Uterus (tissue), 4 donors: Measurements from ENCODE around the gene BRK1. TPM values are rescaled to one million over a fixed set of nuclear protein-coding genes. Genes with fewer than 3 reads are reported as not detected.
"Not testable (repeated sequence)": the region's sequence is repeated elsewhere in the genome, so short reads cannot be mapped to it uniquely, and the experiment has no call there.

Source experiments
- DNase-seq, 2 donors: peaks; one replicate each; pipeline ENCODE4 v3.0.0-alpha.2; 2019 to 2020
- H3K27ac ChIP-seq, 2 donors: fragments of 200-600 bp; sonication (generic); 1 replicate in 1 of 2; 2 replicates in 1 of 2; pipeline ENCODE4 v1.5.1; 2016 to 2018
- H3K27me3 ChIP-seq, 2 donors: fragments of 200-600 bp; sonication (generic); one replicate each; pipeline ENCODE4 v1.5.1; 2018 to 2019; ENCODE audit warnings: control low read depth in 1 of 2
- H3K36me3 ChIP-seq, 2 donors: fragments of 200-600 bp; sonication (generic); one replicate each; pipeline ENCODE4 v1.5.1; 2019; ENCODE audit warnings: control low read depth in 1 of 2
- H3K4me1 ChIP-seq, 2 donors: fragments of 200-600 bp; sonication (generic); one replicate each; pipeline ENCODE4 v1.5.1; 2018 to 2019; ENCODE audit warnings: control low read depth in 1 of 2
- H3K4me3 ChIP-seq, 2 donors: fragments of 200-600 bp; sonication (generic); 1 replicate in 1 of 2; 2 replicates in 1 of 2; pipeline ENCODE4 v1.5.1; 2018 to 2019; ENCODE audit warnings: mild to moderate bottlenecking in 1 of 2
- H3K9me3 ChIP-seq, 2 donors: fragments of 200-600 bp; sonication (generic); one replicate each; pipeline ENCODE4 v1.5.1; 2019; ENCODE audit warnings: control low read depth in 1 of 2
- POLR2A ChIP-seq, 2 donors: fragments of 450-650 bp; IDR thresholded peaks; one replicate each; pipeline ENCODE4 v1.6.1; 2016; ENCODE audit warnings: antibody characterized with exemption in 2 of 2, mild to moderate bottlenecking in 1 of 2, moderate library complexity in 1 of 2
- intact Hi-C: fragments of 100-400 bp; cut with DNase I; formaldehyde crosslinking; loops from one replicate; pipeline ENCODE4 v1.15.1; 2023; ENCODE audit warnings: low total_unique reads
- total RNA-seq, 4 donors: library from RNA; depleted of rRNA in 3 of 4; stranded (reverse); fragments of >200 nt in 3 of 4; gene quantifications; one replicate each; pipeline versions ENCODE4 v1.1.0 to v1.2.4, GENCODE V29; 2014 to 2023
- TF ChIP-seq, protein P1 (sequence below), 4 experiments: fragments of 200-600 bp in 2 of 4; fragments of 450-650 bp in 2 of 4; sonication (generic) in 2 of 4; IDR thresholded peaks; one replicate each; pipeline ENCODE4 v1.5.1; 2016 to 2019; ENCODE audit warnings: antibody characterized with exemption in 4 of 4, mild to moderate bottlenecking in 2 of 4, moderate library complexity in 1 of 4
- donor health status: DM: yes; HTN: yes; CAD: no.

Gene BRK1
- total RNA-seq, 4 donors from 2014 or later: 89.1 to 145 (median 117) TPM

DNA sequence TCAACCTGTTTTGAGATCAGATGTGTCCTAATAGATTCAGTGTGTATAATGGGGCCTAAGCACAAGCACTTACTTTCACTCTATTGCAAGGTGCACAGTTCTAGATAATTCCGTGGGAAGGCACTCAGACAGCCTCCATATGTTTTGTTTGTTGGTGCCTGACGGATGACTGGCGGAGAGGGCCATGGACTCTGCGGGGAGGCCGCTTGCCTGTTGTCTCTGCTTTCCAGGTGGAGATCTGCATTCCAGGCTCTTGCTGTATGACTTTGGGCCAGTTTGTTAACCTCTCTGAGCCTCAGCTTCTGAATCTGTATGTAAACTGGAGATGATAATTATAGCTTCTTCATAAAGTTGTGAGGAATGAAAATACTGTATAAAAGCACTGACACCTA lies 50.7 kb downstream of the BRK1 start:
- no peaks in the 10 kb centered on the region for H3K27me3 ChIP-seq
- no peak for TF ChIP-seq POLR2A (IDR thresholded peaks at IDR 0.05)
- TF ChIP-seq, protein P1, sequence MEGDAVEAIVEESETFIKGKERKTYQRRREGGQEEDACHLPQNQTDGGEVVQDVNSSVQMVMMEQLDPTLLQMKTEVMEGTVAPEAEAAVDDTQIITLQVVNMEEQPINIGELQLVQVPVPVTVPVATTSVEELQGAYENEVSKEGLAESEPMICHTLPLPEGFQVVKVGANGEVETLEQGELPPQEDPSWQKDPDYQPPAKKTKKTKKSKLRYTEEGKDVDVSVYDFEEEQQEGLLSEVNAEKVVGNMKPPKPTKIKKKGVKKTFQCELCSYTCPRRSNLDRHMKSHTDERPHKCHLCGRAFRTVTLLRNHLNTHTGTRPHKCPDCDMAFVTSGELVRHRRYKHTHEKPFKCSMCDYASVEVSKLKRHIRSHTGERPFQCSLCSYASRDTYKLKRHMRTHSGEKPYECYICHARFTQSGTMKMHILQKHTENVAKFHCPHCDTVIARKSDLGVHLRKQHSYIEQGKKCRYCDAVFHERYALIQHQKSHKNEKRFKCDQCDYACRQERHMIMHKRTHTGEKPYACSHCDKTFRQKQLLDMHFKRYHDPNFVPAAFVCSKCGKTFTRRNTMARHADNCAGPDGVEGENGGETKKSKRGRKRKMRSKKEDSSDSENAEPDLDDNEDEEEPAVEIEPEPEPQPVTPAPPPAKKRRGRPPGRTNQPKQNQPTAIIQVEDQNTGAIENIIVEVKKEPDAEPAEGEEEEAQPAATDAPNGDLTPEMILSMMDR (IDR thresholded peaks at IDR 0.05): no peak
- H3K27ac ChIP-seq: no peak overlapping the region
- no peaks in the 10 kb centered on the region for H3K9me3 ChIP-seq
- no peak for DNase-seq
- intact Hi-C loops: loop anchor here (10.0 kb wide), 1 partner anchor 49 kb away; no protein-coding TSS in a partner anchor
- no peaks in the 10 kb centered on the region for H3K4me1 ChIP-seq
- no peak overlapping the region for H3K4me3 ChIP-seq
- H3K36me3 ChIP-seq: no peaks in the 10 kb centered on the region

DNA sequence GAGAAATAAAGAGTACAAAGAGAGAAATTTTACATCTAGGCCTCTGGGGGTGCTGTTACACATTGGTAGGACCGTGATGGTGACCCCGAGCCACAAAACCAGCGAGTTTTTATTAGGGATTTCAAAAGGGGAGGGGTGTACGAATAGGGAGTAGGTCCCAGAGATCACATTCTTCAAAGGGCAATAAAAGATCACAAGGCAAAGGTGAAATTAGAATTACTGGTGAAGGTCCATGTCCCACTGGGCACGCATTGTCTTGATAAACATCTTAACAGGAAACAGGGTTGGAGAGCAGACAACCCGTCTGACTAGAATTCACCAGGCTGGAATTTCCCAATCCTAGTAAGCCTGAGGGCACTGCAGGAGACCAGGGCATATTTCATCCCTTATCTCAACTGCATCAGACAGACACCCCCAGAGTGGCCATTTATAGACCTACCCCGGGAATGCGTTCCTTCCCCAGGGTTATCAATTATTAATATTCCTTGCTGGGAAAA lies 53.6 kb downstream of the BRK1 start:
- Histone ChIP-seq H3K36me3 (no peaks in the 10 kb centered on the region), H3K4me1 (peaks cover 0 to 4% of the 10 kb centered on the region in 2 donors), H3K4me3 (no peak overlapping the region), H3K27ac (no peak overlapping the region), H3K9me3 (no peaks in the 10 kb centered on the region), H3K27me3 (no peaks in the 10 kb centered on the region)
- no peak for DNase-seq
- TF ChIP-seq, protein P1 (IDR thresholded peaks at IDR 0.05): no peak
- no peak for TF ChIP-seq POLR2A (IDR thresholded peaks at IDR 0.05)
- intact Hi-C loops: loop anchor here (10.0 kb wide), 1 partner anchor 46 kb away; no protein-coding TSS in a partner anchor

DNA sequence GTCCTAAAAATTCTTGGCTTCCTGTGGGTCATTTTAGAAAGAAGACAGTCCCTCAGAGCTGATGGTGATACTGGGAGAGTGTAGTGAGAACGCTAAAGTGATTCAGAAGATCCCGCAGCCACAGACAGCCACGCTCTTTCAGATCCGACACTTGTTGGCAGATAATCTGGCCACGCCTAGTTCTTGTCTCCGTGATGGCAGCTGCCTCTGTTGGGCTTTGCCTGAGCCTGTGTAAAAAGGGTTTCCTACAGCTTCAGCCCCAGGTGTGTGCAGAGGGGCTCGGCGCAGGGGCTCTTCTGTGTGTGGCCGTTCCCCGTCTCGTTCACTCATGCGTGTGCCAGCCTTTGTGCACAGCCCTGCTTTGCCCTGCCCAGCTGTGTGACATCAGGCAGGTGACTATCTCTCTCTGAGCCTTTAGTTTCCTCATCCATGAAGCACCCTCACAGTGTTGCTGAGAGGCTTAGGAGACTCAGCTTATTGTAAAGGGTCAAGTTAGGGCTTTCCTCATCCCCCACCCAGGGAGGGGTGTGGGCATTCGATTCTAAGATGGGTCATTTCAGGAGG lies 55.5 kb downstream of the BRK1 start:
- H3K27ac ChIP-seq: no peak overlapping the region
- TF ChIP-seq POLR2A (IDR thresholded peaks at IDR 0.05): no peak
- TF ChIP-seq, protein P1 (IDR thresholded peaks at IDR 0.05): no peak
- no peaks in the 10 kb centered on the region for H3K9me3 ChIP-seq
- H3K36me3 ChIP-seq: no peaks in the 10 kb centered on the region
- H3K4me3 ChIP-seq: no peak overlapping the region
- no peaks in the 10 kb centered on the region for H3K27me3 ChIP-seq
- peaks cover 0 to 4% of the 10 kb centered on the region in 2 donors for H3K4me1 ChIP-seq
- no peak for DNase-seq
- intact Hi-C loops: no loop called here

DNA sequence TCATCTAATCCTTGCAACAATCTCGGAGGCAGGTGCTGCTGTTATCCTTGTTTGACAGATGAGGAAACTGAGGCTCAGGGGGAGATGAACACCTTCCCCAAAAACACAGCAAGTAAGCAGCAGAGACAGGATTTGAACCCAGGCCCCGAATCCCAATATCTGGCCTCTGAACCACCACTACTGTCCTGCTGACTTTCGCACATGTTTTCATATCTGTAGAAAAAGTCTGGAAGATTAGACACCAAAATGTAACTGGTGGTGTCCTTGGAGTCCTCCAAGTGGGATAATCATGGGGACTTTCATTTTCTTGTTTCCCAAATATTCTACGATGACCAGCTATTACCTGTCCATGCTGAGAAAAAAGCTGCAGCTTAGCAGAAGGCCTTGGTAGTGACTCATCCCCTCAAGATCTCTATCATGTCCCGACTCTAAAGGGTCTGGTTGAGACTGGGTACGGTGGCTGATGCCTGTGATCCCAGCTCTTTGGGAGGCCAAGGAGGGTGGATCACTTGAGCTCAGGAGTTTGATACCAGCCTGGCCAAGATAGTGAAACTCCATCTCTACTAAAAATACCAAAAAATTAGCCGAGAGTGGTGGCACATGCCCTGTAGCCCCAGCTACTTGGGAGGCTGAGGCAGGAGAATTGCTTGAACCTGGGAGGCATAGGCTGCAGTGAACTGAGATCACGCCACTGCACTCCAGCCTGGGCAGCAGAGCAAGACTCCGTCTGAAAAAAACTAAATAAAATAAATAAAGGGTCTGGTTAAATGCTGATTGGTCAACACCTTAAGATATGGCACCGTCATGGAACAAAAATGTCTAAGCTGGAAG lies 57.8 kb downstream of the BRK1 start:
- H3K9me3 ChIP-seq: no peaks in the 10 kb centered on the region
- no peak for TF ChIP-seq POLR2A (IDR thresholded peaks at IDR 0.05)
- TF ChIP-seq, protein P1 (IDR thresholded peaks at IDR 0.05): no peak
- no peaks in the 10 kb centered on the region for H3K36me3 ChIP-seq
- no peak for DNase-seq
- no peak overlapping the region for H3K4me3 ChIP-seq
- H3K27me3 ChIP-seq: no peaks in the 10 kb centered on the region
- peak overlapping the region; percentile 70 to 81 for H3K27ac ChIP-seq
- H3K4me1 ChIP-seq: peaks cover 0 to 4% of the 10 kb centered on the region in 2 donors
- intact Hi-C loops: no loop called here

DNA sequence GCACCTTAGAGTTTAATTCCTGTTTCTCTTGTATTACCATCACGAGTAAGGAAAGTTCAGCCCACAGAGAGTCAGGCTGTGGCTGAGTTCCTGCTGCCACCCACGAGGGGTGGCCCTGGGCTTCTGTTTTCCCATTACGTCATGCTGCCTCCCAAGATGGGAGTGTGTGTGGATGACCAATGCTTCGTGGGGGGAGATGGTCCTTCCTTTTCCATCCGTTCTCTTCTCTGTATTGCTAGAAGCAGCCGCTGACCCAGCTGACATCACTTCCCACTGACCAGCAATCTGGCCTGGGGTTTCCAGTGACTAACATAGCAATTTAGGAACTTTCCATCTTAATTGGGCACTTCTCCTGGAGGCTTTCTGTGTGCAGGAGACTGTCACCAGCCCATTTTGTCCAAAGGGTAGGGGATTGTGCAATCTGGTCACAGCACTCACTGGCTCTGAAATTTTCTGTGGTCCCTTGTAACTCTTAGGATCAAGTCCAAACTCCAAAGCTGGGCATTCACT lies 58.5 kb downstream of the BRK1 start:
- no peaks in the 10 kb centered on the region for H3K27me3 ChIP-seq
- TF ChIP-seq, protein P1 (IDR thresholded peaks at IDR 0.05): no peak
- TF ChIP-seq POLR2A (IDR thresholded peaks at IDR 0.05): no peak
- no peaks in the 10 kb centered on the region for H3K9me3 ChIP-seq
- DNase-seq: peak; percentile 65 to 77
- intact Hi-C loops: no loop called here
- no peaks in the 10 kb centered on the region for H3K36me3 ChIP-seq
- H3K27ac ChIP-seq: peak overlapping the region; percentile 70 to 81
- H3K4me3 ChIP-seq: no peak overlapping the region
- H3K4me1 ChIP-seq: peaks cover 0 to 4% of the 10 kb centered on the region in 2 donors

DNA sequence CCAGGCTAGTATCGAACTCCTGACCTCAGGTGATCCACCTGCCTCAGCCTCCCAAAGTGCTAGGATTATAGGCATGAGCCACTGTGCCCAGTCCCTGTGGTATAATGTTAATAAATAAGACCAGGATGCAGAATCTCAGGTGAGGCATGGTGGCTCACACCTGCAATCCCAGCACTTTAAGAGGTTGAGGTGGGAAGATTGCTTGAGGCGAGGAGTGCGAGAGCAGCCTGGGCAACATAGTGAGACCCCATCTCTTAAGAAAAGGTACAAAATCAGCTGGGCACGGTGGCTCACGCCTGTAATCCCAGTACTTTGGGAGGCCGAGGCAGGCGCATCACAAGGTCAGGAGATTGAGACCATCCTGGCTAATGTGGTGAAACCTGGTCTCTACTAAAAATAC lies 59.9 kb downstream of the BRK1 start:
- intact Hi-C loops: not testable (repeated sequence)

DNA sequence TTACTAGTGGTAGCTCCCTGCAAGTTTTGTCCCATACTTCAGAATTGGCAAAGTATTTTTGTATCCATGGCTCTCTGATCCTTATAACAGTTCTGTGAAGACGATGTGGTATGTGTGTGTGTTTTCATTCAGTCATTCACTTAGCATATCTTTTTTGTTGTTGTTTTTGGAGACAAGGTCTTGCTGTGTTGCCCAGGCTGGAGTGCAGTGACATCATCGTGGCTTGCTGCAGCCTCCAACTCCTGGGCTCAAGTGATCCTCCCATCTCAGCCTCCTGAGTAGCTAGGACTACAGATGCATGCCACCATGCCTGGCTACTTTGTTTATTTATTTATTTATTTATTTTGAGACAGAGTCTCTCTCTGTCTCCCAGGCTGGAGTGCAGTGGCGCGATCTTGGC lies 60.7 kb downstream of the BRK1 start:
- DNase-seq, intact Hi-C loops, H3K9me3 ChIP-seq, H3K4me1 ChIP-seq, H3K36me3 ChIP-seq, H3K4me3 ChIP-seq, H3K27ac ChIP-seq, H3K27me3 ChIP-seq: not testable (repeated sequence)

More for the DNA sequence above, 59.9 kb downstream of the BRK1 start:
- H3K4me1 ChIP-seq, H3K36me3 ChIP-seq, H3K27me3 ChIP-seq, H3K9me3 ChIP-seq, H3K27ac ChIP-seq, DNase-seq, H3K4me3 ChIP-seq: not testable (repeated sequence)
